HG03354 (cell line): ENCODE measurements around the gene RAB22A.

Source experiments
- ATAC-seq: cut with Tn5 transposase; IDR thresholded peaks from one replicate; pipeline ENCODE4 v1.9.1; 2021; ENCODE audit warnings: mild to moderate bottlenecking; ENCODE audit not compliant: unreplicated experiment, poor library complexity, severe bottlenecking

RAB22A gene

DNA sequence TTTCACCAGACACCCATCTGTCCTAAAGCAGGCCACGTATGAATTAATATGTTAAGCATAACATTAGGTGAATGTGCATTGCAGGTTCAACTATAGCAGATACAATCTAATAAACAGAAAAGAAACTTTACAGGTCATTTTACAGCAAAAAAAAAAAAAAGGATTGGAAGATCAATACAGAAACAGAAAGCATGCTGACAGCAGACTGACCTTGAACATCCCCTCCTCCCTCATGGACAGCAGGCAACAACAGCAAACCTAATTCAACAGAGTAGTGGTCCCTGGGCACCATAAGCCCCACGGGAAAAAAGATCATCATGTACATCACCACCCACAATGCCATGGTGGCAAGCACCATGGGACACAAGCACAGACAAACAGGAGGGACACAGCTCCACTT lies 12.1 kb upstream of the RAB22A start:
- ATAC-seq, result no peak

DNA sequence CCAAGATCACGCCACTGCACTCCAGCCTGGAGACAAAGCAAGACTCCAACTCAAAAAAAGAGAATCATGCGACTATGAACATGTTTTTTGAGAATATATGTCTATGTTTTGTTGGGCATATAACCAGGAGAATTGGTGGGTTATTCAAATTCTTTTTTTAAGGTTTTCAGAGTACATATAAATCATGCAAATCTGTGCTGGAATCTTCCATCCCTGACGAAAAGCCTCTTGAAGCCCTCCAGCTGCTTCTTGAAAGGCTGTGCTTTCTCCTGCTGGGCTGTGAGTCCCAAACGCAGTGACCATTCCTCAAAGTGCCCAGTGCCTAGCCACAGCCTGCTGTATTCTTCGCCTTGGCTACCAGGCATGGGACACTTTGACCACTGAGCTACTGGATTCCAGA lies 9.2 kb upstream of the RAB22A start:
- no peak for ATAC-seq

DNA sequence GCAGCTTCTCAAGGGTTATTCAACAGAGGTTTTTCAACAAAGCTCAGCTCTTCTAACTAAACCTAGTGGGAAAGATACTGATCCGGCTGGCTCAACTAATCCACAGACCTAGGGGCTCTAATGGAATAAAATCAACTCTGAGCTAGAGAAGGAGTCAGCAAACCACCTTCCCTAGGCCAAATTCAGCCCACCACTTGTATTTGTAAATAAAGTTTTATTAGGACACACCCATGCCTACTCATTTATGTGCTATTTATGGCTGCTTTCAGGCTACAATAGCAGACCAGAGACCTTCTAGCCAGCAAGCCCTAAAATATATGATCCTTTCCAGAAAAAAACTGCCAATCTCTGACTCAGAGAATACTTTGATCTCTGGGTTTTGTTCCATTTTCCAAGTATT lies 6.0 kb upstream of the RAB22A start:
- ATAC-seq, result no peak

DNA sequence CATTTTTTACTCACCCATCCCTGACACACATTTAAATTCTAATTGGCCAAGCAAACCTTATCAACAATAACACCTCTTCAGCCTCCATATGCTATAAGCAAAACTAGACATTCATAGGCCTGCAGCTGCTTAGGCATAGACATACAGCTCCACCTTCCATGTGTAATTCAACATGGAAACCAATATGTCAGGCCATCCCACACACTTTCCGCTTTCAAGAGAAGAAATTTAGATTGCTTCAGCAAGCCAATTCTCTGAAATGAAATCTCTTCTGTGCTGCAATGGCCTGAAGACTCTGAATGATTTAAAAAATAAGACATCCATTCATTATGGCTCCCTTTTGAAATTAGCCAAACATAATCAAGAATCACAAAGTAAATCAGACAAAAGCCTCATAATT lies 4.5 kb upstream of the RAB22A start:
- ATAC-seq, result no peak

DNA sequence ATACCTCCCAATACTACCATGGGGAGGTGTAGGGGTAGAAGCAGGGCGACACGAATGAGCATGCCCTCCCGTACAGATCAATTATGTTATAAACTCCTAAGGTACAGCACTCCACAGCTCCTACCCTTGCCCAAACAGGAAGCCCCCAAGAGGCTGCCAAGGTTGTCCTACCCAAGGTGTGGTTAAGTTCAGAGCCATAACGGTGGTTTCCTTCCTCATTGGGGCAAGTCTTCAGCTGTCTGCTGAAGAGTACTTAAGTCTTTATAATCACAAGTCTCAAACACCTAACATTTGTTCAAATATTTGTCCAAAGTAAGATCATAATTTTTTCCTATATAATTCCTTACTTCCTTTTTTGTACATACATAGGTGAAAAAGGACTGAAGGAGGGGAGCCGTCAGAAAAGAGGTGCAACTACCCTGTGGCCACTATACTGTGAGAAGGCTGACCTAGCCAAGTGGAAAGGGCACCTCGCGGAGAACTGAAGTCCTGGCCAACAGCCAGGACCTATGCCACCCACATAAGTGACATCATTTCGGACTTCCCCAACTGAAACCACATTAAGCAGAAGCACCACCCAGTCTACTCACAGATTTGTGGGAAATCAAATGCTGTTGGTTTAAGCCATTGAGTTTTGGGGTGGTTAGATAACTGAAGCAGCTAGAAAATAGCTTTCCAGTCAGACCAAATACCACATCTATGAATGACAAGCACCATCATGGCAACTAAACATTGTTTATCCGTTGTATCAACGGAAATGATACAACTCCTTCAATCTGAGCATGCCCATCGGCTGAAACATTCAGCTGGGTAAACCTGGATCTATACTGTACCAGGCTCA lies 2.9 kb upstream of the RAB22A start:
- ATAC-seq, result peak; percentile 33

DNA sequence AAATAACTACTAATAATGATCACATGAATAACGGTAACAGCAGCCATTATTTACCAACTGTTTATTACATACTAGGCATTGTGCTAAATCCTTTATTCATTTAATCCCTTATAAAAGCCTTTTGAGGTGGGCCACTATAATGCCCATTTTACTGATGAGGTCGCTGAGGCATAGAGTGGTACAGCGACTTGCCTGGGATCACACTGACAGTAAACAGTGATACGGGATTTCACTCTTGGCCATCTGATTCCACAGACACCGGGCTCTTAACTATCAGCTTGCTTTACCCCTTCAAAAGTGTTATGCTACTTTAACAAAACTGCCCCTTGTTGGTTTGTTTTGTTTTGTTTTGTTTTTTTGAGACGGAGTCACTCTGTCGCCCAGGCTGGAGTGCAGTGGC lies 2.2 kb upstream of the RAB22A start:
- no peak for ATAC-seq

DNA sequence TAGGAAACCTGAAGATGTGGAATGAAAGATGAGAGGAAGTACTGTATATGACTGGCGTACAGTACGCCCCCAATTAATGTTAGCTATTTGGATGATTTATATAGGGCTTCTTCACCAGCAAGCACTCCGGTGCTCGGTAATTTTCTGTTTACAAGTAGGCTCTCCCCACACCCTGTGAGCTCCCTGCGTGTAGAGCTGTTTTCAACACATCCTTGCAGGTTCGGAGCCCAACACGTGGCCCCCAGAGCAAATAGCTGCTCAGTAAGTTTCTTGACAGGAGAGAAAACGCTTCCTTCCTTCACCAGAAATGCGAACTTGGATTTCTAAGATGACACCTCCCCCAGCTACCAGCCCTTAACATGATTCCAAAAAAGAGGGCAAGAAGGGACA lies 1.2 kb upstream of the RAB22A start:
- no peak for ATAC-seq

DNA sequence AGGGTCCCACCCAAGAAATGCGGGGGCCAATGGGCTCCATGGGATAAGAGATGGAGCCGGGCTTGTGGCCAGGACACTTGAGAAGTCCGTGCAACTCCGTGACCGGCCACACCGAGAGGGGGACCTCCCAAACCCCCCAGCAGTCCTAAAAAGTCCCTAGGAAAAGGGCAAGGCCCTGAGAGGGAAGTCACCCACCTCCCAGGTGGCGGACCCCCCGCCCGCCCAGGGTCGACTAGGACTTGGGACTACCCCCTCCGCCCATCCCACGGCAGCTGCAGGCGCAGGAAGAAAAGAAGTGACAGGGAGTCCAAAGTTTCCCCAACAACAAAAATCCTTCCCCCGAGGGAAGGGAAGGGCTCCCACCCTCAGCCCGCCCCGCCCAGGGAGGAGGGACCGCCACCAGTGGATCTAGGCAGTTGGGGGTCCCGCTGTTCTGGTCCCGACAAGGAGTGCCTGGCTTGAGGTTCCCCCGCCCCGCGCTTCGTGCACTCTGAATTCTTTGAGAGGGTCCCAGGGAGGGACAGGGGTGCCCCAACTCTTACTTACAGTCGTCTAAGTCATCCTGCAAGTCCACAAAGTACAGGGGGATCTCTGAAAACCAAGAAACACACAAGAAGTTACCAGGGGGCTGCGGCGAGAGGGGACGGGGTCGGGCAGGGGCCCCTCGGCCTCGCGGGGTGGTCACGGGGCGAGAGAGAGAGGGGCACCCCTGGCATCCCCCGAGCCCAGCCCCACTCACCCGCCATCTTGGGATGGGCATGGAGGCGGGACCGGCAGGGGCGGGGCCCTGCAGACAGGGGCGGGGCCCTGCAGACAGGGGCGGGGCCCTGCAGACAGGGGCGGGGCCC lies 611 bp upstream of the RAB22A start:
- peak; percentile 69 for ATAC-seq

DNA sequence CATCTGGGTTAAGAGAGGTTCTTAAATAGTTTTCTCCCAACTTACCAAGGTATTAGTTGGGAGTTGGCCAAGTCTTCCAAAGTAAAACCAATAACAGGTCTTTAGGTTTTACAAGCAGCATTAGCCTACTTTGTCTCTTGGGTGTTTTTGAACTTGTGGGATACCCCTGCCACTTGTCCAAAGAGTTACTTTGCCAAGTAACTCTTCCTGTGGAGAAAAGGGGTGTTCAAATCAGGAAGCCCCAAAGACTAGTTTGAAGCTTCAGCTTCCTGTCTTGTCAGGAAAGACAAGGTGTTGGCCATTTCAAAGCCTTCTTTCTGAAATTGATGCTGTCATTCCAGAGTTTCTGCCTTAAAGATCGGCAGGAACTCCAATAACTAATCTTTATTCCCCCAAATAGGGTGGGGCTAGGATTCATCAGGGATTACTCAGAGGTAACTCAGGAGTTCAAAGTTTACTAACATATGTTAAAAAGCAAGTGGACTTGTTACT lies 822 bp downstream of the RAB22A start:
- ATAC-seq, result no peak

DNA sequence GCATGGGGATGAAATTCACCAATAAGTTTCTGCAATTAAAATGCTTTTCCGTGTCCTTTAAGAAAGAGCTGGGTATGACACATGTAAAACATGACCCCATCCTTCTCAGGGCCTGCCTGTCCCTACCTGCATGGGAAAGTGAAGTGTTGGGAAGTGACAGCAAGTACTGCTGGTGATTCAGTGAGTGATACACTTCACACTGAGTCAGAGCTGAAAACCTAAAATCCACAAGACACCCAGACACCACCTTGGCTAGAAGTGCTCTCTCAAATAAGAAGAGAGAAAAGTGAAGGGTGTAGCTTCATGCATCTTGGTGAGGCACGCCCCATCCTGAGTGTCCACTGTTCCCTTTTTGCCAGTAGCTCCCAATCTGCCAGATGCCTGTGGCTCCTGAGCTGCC lies 3.3 kb downstream of the RAB22A start:
- no peak for ATAC-seq

DNA sequence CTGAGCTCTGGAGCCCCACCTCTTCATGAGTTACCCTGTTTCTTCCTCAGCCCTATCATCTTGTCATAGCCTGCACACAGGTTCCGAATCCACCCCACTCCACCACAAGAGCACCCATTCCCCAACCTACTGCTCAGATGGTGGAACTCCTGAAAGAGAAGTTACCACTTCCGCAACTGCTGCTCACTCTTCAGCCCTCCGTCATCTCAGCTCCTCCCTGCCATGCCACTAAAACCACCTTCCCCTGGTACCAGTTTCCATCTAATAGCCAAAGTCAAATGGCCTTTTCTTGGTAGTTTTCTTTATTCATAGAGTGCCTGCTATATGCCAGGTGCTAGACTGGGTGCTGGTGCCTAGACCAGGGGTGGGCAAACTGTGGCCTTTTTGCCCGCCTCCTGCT lies 3.9 kb downstream of the RAB22A start:
- ATAC-seq, result no peak

DNA sequence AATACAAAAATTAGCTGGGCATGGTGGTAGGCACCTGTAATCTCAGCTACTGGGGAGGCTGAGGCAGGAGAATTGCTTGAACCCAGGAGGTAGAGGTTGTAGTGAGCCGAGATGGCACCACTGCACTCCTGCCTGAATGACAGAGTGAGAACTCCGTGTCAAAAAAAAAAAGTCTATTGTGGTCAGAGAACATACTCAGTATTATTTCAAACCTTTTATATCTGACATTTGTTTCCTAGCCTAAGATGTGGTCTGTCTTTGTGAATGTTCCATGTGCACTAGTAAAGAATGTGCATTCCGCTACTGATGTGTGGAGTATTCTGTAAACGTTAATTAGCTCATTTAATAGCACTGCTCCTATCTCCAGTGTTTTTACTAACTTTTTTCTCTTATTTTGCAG lies 11.7 kb downstream of the RAB22A start:
- ATAC-seq, result no peak

DNA sequence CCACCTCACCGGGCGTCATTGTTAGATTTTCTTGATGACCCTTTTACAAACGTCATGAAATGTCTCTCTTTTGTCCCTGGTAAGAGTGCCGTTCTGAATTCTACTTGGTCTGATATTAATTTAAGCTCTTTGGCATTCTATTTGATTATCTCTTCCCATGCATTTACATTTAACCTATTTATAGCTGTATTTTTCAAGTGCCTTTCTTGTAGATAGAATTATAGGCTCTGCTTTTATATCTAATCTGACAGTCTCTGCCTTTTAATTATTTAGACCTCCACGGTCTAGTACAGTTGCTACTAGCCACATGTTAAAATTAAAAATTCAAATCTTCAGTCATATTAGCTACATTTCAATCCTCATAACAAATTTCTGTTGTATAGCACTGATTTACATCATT lies 12.6 kb downstream of the RAB22A start:
- no peak for ATAC-seq

DNA sequence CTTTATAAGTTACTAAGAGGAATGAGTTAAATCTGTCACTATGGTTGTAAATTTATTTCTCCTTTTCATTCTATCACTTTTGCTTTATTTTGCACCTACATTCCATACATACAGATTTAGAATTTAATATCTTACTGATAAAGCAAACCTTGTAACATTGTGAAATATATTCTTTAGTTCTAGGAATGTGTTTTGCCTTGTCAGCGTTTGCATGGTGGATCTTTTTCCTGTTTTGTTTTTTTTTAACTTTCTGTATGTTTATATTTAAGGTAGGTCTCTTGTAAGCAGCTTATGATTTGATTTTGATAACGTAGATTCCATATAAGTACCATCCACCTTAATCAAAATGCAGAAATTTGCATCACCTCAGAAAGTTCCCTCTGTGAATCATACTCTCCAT lies 16.4 kb downstream of the RAB22A start:
- no peak for ATAC-seq

DNA sequence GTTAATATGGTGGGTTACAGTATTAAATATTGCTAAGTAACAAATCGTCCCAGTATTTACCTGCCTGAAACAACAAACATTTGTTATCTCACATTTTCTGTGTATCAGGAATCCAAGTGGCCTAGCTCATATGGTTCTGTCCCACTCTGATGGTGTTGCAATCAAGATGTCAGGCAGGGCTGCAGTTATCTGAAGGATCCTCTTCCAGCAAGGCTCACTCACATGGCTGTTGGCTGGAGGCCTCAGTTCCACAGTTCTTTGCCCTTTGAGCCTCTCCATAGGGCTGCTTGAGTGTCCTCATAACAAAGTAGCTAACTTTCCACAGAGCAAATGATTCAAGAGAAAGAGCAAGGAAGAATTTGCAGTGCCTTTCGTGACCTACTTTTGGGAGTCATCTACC lies 17.7 kb downstream of the RAB22A start:
- no peak for ATAC-seq

DNA sequence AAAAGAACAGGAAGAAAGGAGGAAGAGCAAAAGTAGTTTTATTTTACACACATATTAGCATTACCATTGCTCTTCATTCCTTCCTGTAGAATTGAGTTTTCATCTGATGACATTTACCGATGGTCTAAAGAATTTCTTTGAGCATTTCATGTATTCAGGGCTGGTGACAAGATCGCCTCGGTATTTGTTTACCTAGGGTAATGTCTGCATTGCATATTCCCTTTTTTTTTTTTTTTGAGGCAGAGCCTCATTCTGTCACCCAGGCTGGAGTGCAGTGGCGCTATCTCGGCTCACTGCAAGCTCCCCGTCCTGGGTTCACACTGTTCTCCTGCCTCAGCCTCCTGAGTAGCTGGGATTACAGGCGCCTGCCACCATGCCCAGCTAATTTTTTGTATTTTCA lies 19.3 kb downstream of the RAB22A start:
- ATAC-seq, result no peak

DNA sequence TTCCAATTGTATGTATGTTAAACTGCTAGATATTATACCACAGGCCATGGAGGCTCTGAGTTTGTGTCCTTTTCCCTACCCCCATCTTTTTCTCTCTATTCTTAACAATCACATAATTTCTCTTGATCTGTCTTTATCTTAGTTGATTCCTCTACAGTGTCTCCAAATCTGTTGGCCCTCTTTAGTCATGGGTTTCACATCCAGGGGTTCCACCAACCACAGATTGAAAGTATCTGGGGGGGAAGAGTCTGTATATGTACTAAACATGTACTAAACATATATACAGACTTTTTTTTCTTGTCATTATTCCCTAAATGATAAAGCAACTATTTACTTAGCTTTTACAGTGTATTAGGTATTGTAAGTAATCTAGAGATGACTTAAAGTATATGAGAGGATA lies 20.2 kb downstream of the RAB22A start:
- no peak for ATAC-seq

DNA sequence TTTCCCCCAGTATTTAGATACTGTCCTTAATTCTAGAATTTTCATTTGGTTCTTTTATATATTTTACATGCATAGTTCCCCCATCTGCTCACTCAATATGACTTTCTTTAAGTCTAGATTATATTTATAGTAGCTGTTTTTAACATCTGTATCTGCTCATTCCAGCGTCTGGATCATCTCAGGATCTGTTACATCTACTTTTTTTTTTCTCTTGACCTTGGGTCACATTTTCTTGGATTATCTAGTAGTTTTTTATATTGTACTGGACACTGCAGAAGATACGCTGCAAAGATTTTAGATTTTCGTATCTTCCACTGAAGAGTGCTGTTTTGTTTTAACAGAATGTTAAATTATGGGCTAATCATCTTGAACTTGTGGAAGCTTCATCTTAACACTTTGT lies 20.7 kb downstream of the RAB22A start:
- no peak for ATAC-seq

DNA sequence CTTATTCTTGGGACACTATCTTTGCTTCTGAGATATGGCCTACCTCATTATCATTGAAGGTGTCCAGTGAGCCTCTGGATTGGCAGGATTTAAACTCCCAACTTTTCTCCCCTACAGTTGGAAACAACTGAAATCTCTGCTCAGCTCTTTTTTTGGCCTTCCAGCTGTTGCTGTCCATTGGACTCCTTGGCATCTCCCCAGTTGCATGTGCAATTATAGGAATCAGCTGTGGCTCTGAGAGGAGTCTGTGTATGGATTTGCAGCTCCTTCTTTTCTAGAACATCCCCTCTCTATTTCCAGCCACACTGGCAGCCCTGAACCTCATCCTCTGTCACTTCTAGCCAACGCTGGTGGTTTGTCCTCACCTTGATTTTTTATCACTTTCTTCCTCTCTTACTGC lies 21.2 kb downstream of the RAB22A start:
- no peak for ATAC-seq

DNA sequence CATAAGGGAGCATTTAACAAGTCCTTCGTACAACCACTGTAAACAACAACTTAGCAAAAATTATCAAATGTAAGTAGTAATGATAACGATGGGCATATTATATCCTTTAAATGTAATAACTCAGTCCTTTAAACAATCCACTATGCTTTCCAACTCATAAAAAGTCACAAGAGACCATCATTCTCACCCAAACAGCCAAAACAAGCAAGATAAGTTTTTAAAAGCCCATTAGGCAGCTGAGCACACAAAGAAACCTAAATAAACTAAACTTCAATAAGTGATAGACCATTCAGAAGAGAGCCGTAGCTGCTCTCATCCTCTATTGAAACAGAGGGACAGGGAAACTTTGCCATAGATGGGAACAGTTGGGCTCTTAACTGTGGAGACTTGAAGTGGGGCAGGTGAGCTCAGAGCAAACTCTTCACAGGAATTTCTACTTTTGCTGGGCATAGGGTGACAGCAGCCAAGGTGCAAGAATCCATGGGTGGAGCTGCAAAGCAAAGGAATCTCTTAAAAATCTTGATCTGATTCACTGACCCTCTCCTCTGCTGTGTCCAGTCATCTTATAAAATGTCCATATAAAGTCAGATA lies 22.5 kb downstream of the RAB22A start:
- ATAC-seq, result no peak

DNA sequence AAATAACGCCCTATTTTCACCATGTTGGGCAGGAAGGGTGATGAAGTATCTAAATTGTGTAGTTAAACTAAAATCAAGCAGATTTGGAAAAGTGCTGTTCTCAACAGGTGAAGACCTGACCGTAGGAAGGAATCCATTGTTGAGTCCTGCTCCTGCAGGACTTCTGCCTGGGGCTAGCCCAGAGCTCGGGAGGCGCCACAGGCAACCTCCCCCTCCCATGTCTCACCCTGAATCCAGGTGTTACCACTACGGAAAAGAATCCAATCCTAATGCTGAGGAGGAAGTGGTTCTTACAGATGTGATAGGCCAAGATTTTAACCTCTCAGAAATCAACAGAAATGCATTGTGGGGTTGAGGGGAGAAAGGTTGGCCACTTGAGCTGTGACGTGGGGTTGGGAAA lies 30.2 kb downstream of the RAB22A start:
- no peak for ATAC-seq
